CD4-positive, CD25-positive, alpha-beta regulatory T cell (primary cell): ENCODE measurements around the gene PTTG1. TPM values are rescaled to one million over a fixed set of nuclear protein-coding genes. Genes with fewer than 3 reads are reported as not detected.

Experiments used
- ATAC-seq, 2 donors: fragments of 150-1000 bp; cut with Tn5 transposase; one replicate each; pipeline ENCODE4 v1.10.0; 2021; ENCODE audit warnings: low read depth in 2 of 2, moderate number of reproducible peaks in 2 of 2, moderate library complexity in 1 of 2
- DNase-seq, 3 donors: peaks; one replicate each; pipeline versions ENCODE4 v3.0.0 to v3.0.0-alpha.2; 2012 to 2022; ENCODE audit warnings: mixed read lengths in 1 of 3
- H3K27ac ChIP-seq: one replicate; pipeline ENCODE4 v1.7.0; 2013; ENCODE audit warnings: mild to moderate bottlenecking, low read length; ENCODE audit not compliant: insufficient read depth, poor library complexity, severe bottlenecking
- H3K27me3 ChIP-seq: one replicate; pipeline ENCODE4 v1.7.0; 2013; ENCODE audit warnings: low read length; ENCODE audit not compliant: control insufficient read depth, insufficient read depth
- H3K36me3 ChIP-seq: one replicate; pipeline ENCODE4 v1.7.0; 2013; ENCODE audit warnings: mild to moderate bottlenecking, low read length, moderate library complexity; ENCODE audit not compliant: control insufficient read depth, insufficient read depth
- H3K4me1 ChIP-seq: 2 replicates; pipeline ENCODE4 v1.7.0; 2013; ENCODE audit warnings: mild to moderate bottlenecking, low read length; ENCODE audit not compliant: insufficient read depth, control insufficient read depth, poor library complexity, severe bottlenecking
- H3K4me3 ChIP-seq: one replicate; pipeline ENCODE4 v1.7.0; 2013; ENCODE audit warnings: low read depth, mild to moderate bottlenecking, low read length, moderate library complexity
- H3K9me3 ChIP-seq, 2 experiments: 1 replicate in 1 of 2; 2 replicates in 1 of 2; pipeline ENCODE4 v1.7.0; 2013; ENCODE audit warnings: low read length in 2 of 2, mild to moderate bottlenecking in 1 of 2, moderate library complexity in 1 of 2; ENCODE audit not compliant: control insufficient read depth in 2 of 2
- H3K27ac Mint-ChIP-seq, 3 donors: one replicate each; pipeline ENCODE4 v1.8.0; 2020 to 2022; ENCODE audit warnings: mild to moderate bottlenecking in 3 of 3, mixed read lengths in 3 of 3, moderate library complexity in 2 of 3
- H3K27me3 Mint-ChIP-seq: one replicate; pipeline ENCODE4 v1.8.0; 2022; ENCODE audit warnings: mild to moderate bottlenecking, mixed read lengths
- H3K36me3 Mint-ChIP-seq: one replicate; pipeline ENCODE4 v1.8.0; 2020; ENCODE audit warnings: mixed read lengths
- H3K4me1 Mint-ChIP-seq, 4 donors: one replicate each; pipeline ENCODE4 v1.8.0; 2020 to 2022; ENCODE audit warnings: mixed read lengths in 4 of 4, mild to moderate bottlenecking in 1 of 4
- H3K4me3 Mint-ChIP-seq, 4 donors: one replicate each; pipeline ENCODE4 v1.8.0; 2020 to 2022; ENCODE audit warnings: mild to moderate bottlenecking in 4 of 4, mixed read lengths in 4 of 4, moderate library complexity in 3 of 4
- H3K9me3 Mint-ChIP-seq, 7 donors: one replicate each; pipeline ENCODE4 v1.8.0; 2020 to 2022; ENCODE audit warnings: mixed read lengths in 7 of 7, mild to moderate bottlenecking in 3 of 7, moderate library complexity in 2 of 7
- polyA plus RNA-seq, 4 donors: library from polyadenylated mRNA; unstranded; fragments of 300-500 nt; fragmentation: Illumina TruSeq; gene quantifications; one replicate each; pipeline ENCODE4 v1.2.3, GENCODE V29; 2021
- total RNA-seq: library from RNA; stranded (reverse); gene quantifications from one replicate; pipeline ENCODE4 v1.2.3, GENCODE V29; 2022

The PTTG1 gene
- total and polyA plus RNA-seq, 5 donors from 2014 or later: 44.5 to 148 (median 100) TPM

DNA sequence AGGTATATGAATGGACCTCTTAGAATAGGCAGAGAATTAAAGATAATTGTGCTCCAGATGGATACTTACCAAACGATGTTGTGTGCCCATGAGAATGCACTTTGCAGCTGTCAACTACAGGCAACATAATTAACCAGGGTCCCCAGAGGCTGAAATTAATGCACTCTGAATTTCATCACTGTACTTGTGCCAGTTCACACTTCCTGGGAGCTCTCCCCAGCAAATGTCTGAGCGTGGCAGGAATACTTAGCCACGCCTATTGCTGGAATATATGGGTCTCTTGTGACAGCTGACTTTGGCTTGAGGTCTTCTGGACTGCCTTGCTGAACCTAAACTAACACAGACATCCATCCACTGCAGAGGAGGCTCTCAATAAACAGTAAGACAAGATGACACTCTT lies 39.3 kb upstream of the PTTG1 start:
- no peaks in the 10 kb centered on the region for H3K36me3 ChIP-seq
- ATAC-seq (no peak), DNase-seq (no peak)
- Mint-ChIP-seq H3K27me3 (peaks cover 22% of the 10 kb centered on the region), H3K27ac (no peak overlapping the region), H3K4me3 (no peak overlapping the region), H3K4me1 (no peaks in the 10 kb centered on the region), H3K9me3 (peaks cover 0 to 5% (median 3%) of the 10 kb centered on the region in 7 donors), H3K36me3 (no peaks in the 10 kb centered on the region)
- no peak overlapping the region for H3K4me3 ChIP-seq
- H3K4me1 ChIP-seq: no peaks in the 10 kb centered on the region
- H3K27me3 ChIP-seq: peaks cover 14% of the 10 kb centered on the region
- H3K9me3 ChIP-seq: peaks cover 4% of the 10 kb centered on the region in 2 experiments
- H3K27ac ChIP-seq: no peak overlapping the region

DNA sequence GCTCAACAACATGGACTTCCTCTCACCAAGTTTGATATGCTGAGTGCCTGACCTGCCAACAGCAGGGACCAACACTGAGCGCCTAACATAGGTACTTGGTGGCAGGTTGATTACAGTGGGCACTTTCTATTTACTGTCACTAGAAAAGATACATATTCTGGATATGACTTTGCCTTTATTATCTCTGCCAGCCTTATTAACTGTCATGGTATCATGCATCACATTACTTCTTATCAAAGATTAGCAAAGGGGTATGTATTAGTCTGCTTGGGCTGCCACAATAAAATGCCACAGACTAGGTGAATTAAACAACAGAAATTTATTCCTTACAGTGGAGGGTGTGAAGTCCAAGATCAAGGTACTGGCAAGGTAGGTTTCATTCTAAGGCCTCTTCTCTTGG lies 37.0 kb upstream of the PTTG1 start:
- Mint-ChIP-seq H3K36me3 (no peaks in the 10 kb centered on the region), H3K4me3 (no peak overlapping the region), H3K27me3 (peaks cover 6% of the 10 kb centered on the region), H3K4me1 (no peaks in the 10 kb centered on the region), H3K9me3 (peaks cover 0 to 14% (median 8%) of the 10 kb centered on the region in 7 donors), H3K27ac (no peak overlapping the region)
- Histone ChIP-seq H3K27ac (no peak overlapping the region), H3K4me3 (no peak overlapping the region), H3K27me3 (peaks cover 10% of the 10 kb centered on the region), H3K9me3 (peaks cover 11 to 12% of the 10 kb centered on the region in 2 experiments), H3K4me1 (no peaks in the 10 kb centered on the region), H3K36me3 (no peaks in the 10 kb centered on the region)
- ATAC-seq: no peak
- no peak for DNase-seq

DNA sequence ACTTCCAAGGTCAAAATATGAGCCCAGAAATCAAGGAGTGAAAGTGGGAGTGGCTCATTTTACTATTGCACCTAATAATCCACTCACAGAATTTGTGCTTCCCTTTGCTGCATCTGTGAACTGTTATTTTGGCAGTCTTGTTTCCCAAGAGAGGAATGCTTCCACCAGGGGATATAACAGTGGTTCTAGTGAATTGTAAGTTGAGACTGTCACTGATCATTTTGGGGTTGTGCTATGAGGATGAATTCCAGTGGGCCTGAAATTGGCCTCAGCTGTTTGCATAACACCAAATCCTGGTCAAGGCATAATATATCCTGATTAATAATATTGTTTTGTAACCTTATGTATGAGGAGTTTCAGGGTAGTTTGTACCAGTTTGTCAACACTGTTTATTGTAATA lies 36.2 kb upstream of the PTTG1 start:
- Mint-ChIP-seq H3K9me3 (peaks cover 0 to 14% (median 8%) of the 10 kb centered on the region in 7 donors), H3K4me1 (no peaks in the 10 kb centered on the region), H3K36me3 (no peaks in the 10 kb centered on the region), H3K4me3 (no peak overlapping the region), H3K27ac (no peak overlapping the region), H3K27me3 (no peaks in the 10 kb centered on the region)
- Histone ChIP-seq H3K9me3 (peaks cover 11 to 12% of the 10 kb centered on the region in 2 experiments), H3K27me3 (peaks cover 4% of the 10 kb centered on the region), H3K4me3 (no peak overlapping the region), H3K36me3 (no peaks in the 10 kb centered on the region), H3K4me1 (no peaks in the 10 kb centered on the region), H3K27ac (no peak overlapping the region)
- no peak for ATAC-seq
- DNase-seq: no peak

DNA sequence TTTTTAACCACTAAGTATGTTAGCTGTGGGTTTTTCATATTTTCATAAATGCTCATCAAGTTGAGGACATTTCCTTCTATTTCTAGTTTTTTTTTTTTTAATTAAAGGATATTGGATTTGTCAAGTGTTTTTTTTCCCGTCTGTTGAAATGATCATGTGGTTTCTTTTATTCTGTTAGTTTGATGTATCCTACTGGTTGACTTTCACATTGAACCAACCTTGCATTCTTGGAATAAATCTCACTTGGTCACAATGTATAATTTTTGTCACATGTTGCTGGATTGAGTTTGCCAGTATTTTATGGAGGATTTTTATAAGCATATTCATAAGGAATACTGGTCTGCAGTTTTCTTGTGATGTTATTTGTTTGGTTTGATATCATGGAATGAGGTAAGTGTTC lies 34.2 kb upstream of the PTTG1 start:
- DNase-seq (no peak), ATAC-seq (no peak)
- H3K9me3 ChIP-seq: peaks cover 11 to 12% of the 10 kb centered on the region in 2 experiments
- no peaks in the 10 kb centered on the region for H3K4me1 ChIP-seq
- no peak overlapping the region for H3K4me3 ChIP-seq
- no peaks in the 10 kb centered on the region for H3K36me3 ChIP-seq
- no peaks in the 10 kb centered on the region for H3K36me3 Mint-ChIP-seq
- H3K27me3 Mint-ChIP-seq: peaks cover 4% of the 10 kb centered on the region
- no peak overlapping the region for H3K4me3 Mint-ChIP-seq
- peak overlapping the region in 1 of 3 donors; percentile 64 for H3K27ac Mint-ChIP-seq
- no peaks in the 10 kb centered on the region for H3K27me3 ChIP-seq
- H3K4me1 Mint-ChIP-seq: no peaks in the 10 kb centered on the region
- peaks cover 0 to 14% (median 8%) of the 10 kb centered on the region in 7 donors for H3K9me3 Mint-ChIP-seq
- H3K27ac ChIP-seq: no peak overlapping the region

DNA sequence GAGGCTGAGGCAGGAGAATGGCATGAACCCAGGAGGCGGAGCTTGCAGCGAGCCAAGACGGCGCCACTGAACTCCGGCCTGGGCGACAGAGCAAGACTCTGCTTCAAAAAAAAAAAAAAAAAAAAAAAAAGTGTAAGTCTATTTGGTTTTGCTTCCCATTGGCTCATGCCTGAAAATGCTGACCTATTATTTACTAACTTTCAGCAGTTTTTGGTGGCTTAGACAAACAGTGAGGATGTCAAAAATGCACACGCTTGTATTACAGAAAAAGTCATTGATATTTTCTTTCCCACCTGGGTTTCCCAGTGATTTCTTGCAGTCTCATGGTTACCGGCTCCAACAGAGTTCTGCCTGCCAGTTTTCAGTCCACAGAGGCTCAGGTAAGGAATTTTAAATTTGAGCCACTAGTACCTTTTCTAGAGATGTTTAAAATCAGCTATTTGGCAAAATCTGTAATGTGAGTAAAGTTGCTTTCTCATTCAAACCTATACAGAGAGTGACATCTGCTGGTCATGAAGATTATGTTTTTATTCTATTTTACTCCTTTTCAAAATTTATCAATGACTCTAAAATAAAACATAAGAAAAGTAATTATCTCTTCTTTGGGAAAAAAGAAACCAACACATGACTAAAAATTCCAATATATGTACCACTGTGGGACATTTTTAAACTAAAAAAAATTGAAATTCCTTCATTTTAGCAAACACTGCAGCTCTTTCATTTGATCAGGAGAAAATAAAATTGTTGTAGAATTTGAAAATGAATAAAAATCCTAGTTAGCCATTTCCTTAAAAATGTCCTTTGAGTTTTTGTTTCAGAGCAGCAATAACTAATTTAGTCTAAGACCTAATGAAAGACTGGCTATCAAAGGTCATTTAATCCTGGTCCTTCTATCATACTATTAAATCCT lies 30.6 kb upstream of the PTTG1 start:
- Histone ChIP-seq H3K27me3 (no peaks in the 10 kb centered on the region), H3K4me3 (no peak overlapping the region), H3K4me1 (no peaks in the 10 kb centered on the region), H3K27ac (no peak overlapping the region), H3K9me3 (peaks cover 11 to 12% of the 10 kb centered on the region in 2 experiments), H3K36me3 (no peaks in the 10 kb centered on the region)
- H3K4me3 Mint-ChIP-seq: peak overlapping the region in 1 of 4 donors; percentile 74
- no peak overlapping the region for H3K27ac Mint-ChIP-seq
- ATAC-seq (no peak), DNase-seq (peak in 2 of 3 donors; percentile 22 to 34)
- peaks cover 0 to 14% (median 5%) of the 10 kb centered on the region in 7 donors for H3K9me3 Mint-ChIP-seq
- H3K4me1 Mint-ChIP-seq: no peaks in the 10 kb centered on the region
- H3K27me3 Mint-ChIP-seq: peaks cover 4% of the 10 kb centered on the region
- no peaks in the 10 kb centered on the region for H3K36me3 Mint-ChIP-seq

DNA sequence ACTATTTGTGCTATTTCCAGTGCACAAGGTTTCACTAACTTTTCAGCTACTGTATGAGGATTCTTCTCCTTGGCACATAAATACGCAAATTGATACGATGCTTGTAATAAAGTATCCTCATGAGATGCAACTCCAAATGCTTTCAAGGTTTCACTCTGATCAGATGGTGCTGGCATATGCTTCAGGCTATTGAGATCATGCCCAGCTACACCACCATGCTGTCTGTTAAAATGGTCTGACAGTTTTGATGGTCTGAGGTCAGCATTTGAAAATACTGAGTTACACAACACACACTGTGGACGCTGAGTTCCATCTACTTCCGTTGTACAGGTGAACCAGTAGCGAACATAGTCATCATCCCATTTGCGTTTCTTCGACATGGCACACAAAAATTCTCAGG lies 26.5 kb upstream of the PTTG1 start:
- H3K36me3 ChIP-seq: no peaks in the 10 kb centered on the region
- Mint-ChIP-seq H3K4me3 (no peak overlapping the region), H3K27me3 (peaks cover 4% of the 10 kb centered on the region), H3K4me1 (peaks cover 8 to 15% (median 10%) of the 10 kb centered on the region in 4 donors), H3K36me3 (no peaks in the 10 kb centered on the region), H3K9me3 (no peaks in the 10 kb centered on the region), H3K27ac (no peak overlapping the region)
- ATAC-seq: no peak
- DNase-seq: no peak
- H3K4me3 ChIP-seq: no peak overlapping the region
- no peaks in the 10 kb centered on the region for H3K9me3 ChIP-seq
- no peaks in the 10 kb centered on the region for H3K27me3 ChIP-seq
- peaks cover 7% of the 10 kb centered on the region for H3K4me1 ChIP-seq
- H3K27ac ChIP-seq: no peak overlapping the region

DNA sequence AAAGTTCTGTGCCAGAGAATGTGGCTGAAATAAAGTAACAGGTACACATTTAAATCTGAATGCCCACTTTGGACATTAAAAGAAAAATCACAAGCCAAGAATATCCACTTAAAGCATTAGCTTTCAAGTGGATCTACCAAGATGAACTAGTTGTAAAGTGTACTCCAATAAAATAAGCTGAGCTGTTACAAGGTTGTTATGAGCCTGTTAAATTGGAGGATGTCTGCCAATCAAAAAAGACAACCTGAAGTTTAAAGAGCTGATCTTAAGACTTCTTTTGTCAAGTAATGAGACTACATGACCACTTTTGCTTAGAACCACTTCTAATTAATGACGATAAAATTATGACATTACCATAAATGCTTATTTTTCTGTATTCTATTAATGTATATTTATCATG lies 24.2 kb upstream of the PTTG1 start:
- Histone ChIP-seq H3K36me3 (peaks cover 12% of the 10 kb centered on the region), H3K4me1 (peaks cover 11% of the 10 kb centered on the region), H3K9me3 (no peaks in the 10 kb centered on the region), H3K4me3 (no peak overlapping the region), H3K27me3 (no peaks in the 10 kb centered on the region), H3K27ac (no peak overlapping the region)
- Mint-ChIP-seq H3K4me3 (peak overlapping the region in 1 of 4 donors; percentile 21), H3K27ac (peak overlapping the region in 1 of 3 donors; percentile 23), H3K36me3 (no peaks in the 10 kb centered on the region), H3K27me3 (no peaks in the 10 kb centered on the region), H3K9me3 (no peaks in the 10 kb centered on the region), H3K4me1 (peaks cover 8 to 17% (median 13%) of the 10 kb centered on the region in 4 donors)
- DNase-seq (no peak), ATAC-seq (no peak)
